DMS 273 treated with DMSO at 0.1 percent for 48 hours (cell line): ENCODE data around the gene GLI1.
"Not testable (repeated sequence)": the region's sequence is repeated elsewhere in the genome, so short reads cannot be mapped to it uniquely, and the experiment has no call there.

Source experiments
- DNase-seq: peaks from one replicate; lab custom pipeline; 2025; lab: John Stamatoyannopoulos, UW

GLI1 gene

DNA sequence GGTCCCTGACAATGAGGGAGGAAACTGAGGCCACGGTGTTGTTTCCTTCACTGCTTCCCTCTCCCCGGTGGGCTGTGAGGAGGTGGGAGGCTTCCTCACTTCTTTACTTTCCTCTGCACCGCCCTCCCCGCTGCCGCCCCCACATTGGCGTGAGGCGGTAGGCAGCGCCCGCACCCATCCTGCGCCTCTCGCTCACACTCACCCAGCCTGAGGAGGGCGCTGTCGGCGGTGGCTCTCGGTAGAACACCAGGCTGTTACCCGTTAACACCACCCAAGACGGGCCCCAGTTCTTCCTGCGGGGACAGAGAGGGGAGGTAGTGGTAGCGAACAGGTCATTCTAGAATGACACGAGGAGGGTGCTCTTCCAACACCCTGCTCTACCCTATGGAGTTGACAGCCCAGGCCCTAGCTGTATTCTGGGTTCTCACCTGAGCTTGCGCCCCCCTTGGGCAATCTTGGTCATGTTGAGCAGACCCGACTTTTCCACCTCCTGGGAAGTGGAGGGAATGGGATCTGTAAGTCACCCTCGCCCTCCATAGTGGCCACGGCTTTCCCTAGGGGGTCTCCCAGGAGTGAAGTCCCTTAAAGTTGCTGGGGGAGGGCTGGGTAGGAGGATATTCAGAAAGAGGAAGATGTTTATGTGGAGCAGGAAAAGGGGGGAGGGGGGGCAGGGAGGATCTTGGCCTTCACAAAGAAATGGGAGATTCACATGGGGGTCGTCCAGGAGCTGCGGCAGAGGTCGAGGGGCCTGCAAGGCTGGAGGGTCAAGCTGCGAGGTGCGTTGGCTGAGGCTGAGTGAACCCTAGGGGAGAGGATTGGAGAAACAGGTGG is 16.8 kb downstream of the GLI1 start:
- DNase-seq: no peak

DNA sequence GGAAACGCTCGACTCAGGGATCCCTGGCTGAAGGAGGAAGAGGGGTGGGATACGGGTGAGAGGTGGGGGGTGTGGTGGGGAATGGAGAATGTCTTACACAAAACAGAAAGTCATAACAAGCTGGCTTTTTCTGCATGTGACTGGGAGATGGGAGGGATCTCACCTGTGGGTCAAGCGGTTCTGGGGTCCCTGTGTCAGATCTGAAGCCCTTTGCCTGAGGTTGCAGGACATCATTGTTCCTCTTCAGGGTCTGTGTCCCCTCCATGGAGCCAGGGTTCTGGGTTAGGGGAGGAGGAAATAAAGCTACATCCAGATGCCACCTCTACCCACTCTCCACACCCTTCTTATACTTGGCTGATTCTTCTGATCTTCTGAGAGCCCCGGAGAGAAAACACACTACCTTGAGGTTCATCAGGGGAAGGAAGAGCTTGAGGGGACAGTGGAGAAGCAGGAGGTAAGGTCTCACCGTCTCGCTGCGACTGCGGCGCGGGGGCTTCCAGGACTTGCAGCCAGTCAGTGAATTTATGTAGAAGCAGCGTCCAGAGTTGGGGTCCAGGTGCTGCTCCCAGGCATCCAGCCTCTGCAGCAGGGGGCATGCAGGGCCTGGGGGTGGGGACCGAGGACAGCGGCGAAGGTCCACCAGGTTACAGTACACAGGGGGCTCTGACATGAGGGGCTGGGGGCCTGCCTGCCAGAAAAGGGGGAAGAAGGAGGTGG is 17.6 kb downstream of the GLI1 start:
- no peak for DNase-seq

DNA sequence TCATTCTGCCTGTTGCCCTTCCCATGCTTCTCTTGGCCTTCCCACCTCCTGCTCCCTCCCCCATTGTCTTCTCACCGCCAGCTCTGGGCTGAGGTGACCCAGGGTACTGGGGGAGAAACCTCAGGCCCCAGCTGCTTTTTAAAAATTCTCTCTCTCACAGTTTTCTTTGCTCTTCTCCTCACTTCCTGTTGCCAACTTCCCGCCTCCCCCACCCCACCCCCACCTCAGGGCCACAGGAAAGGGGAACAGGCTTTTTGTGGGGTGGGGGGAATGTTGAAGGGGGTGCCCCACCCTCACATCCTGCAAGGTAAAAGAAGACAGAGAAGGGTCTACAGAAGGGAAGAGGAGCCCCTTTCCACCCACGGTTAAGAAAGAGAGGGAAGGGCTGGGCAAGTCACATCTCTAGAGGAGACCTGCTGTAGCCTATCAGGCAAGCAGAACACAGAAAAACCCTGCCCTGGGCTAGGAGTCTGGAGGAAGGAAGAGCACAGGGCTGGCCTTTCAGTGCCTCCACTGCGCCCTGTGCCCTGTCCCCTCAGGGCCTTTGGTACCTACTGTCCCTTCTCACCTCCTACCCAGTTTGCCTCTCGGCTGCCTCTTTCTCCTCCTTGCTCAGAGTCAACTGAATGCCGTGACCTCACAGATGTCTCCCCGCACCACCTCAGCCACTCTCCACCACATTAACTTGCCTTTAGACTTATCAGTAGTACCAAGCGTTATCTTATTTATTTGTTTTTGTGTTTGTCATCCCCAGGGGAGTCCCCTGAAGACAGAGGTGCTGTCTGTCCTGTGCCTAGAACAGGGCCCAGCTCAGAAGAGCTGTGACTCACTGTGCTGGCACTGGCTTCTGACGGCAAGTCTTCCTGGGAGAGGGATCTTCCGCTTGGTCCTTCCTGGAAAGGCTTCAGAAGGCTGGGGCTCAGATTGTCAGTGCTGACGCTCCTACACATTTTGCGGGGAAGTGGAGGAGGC is 18.4 kb downstream of the GLI1 start:
- DNase-seq: no peak

DNA sequence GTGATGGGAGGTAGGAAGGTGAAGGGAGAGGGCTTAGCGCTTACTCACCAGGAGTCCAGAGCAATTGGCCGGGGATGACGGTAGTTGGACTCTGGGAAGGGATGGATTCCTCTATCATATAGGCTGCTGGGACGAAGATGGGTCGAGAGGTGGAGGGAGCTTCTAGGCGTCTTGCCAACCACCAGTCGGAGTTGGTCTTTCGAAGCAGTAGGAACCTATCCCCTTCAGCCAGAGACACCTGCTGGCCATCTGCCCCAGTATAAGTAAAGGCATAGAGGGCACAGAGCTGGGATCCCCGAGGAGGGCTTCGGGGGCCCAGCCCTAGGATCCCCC is 19.4 kb downstream of the GLI1 start:
- no peak for DNase-seq

DNA sequence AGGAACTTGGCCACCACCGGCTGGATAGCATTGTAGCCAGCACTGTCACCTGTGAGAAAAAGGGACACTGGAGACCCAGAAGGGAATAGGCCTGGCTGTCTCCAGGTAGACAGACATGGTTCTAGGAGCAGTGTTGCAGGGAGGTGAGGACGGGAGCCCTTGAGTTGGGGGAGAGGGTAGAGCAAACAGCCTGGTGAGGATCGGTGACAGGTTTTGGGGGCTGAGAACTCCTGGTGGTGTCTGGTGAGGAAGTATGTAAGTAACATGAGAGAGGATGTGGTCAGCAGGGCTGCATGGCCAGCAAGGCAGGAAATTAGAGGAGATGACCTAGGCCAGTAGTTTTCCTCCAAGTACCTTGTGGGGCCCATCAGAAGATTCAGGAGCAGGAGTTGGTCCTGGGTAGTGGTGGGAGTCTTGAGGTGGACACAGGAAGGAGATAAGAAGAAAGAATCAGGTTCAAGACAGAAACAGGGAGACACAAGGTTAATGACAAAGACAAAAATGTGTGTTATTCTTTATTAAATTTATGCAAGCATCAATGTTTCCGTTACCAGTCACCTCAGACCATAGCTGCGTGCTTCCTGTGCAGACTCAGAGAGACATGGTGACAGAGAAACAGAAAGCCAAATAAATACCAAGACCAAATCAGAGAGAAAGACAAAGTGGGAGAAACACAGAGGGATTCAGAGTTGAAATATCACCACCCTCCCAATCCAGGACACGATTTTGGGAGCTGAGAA is 20.0 kb downstream of the GLI1 start, which contains the start of gene ARHGAP9:
Gene ARHGAP9 (minus strand): TSS at position 491 of the 740 bp plus-strand sequence. CDS start 460 bp downstream, at position 31.
- DNase-seq: no peak

DNA sequence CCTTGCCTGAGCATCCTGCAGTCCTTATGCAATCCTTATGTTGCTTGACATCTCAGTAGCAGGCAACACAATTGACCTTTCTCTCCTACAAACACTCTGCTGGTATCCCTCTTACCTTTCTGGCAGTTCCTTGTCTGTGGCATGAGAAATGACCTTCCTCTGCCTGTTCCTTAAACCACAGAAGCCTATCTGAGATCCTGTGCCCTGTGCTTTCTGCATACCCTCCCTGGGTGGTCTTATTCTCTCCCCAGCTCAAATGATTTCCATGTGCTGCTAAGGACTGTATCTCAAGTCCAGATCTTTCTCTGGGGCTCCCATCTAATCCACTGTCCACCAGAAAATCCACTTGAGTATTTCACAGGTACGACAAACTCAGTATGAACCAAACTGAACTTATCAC is 22.1 kb downstream of the GLI1 start:
- DNase-seq: no peak

DNA sequence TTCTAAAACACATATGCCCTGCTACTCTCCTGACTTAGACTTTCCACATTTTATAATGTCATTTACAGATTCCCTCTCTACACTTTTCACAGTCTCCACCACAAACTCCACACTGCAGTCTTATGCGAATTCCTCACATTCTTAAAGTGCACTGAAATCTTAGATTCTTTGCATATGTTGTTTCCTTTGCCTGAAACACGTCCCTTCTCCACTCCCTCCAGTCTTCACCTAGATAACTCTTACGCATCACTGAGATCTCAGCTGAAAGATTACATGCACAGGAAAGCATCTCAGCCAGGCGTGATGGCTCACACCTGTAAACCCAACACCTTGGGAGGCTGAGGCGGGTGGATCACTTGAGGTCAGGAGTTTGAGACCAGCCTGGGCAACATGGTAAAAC is 23.9 kb downstream of the GLI1 start:
- DNase-seq: no peak

DNA sequence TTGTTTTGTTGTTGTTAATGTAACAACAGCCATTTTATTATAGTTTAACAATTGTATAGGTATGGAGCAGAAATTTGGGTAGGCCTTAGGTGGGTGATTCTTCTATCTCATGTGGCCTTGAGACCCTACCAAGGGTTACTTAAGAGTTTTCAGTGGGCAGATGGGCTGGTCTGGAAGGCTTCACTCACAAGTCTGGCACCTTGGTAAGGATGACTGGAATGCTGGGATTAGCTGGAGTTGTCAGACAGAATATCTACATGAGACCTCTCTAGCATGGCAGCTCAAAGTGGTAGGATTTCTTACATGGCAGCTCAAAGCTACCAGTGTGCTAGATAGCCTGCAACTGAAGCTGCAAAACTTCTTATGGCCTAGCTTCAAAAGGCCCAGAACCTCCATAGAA is 26.1 kb downstream of the GLI1 start:
- no peak for DNase-seq

DNA sequence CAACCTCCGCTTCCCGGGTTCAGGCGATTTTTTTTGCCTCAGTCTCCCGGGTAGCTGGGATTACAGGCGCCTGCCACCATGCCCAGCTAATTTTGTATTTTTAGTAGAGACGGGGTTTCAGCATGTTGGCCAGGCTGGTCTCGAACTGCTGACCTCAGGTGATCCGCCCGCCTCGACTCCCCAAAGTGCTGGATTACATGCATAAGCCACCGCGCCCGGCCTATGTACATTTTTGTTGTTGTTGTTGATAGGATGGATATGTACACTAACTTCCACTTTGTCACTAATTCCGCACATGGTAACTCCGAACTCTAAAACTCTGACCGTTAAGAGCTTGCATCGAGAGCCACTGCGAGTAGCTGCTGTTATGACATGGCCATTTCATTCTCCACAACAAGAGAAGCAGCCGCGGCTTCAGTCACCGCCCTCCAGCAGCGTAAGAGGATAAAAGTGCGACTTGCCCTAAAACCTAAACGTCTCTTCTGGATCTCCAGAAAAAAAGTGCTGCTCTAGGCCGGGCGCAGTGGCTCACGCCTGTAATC is 27.5 kb downstream of the GLI1 start:
- DNase-seq: no peak

DNA sequence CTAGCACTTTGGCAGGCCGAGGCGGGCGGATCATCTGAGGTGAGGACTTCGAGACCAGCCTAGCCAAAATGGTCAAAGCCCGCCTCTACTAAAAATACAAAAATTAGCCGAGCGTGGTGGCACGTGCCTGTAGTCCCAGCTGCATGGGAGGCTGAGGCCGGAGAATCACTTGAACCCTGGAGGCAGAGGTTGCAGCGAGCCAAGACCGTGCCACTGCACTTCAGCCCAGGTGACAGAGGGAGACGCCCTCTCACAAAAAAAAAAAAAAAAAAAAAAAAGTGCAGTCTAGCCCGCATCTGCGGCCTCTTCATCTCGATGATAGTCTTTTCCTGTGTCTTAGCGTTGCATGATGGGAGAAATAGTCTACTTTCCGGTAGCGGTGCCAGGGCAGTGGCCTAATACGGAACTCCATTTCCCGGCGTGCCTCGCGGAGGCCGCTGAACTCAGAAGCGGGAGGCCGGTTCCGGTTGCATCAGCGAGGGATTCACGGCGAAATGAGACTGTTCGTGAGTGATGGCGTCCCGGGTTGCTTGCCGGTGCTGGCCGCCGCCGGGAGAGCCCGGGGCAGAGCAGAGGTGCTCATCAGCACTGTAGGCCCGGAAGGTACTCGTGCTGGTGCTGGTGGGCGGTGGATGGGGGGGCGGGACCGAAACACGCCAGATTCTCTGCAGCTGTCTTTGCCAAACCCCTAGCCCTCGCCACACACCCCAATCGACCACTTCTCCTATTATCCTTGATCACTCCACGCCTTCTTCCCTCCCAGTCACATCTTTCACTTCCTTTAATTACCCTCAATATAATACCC is 28.2 kb downstream of the GLI1 start, which contains the start of gene MARS1:
Gene MARS1 (plus strand): TSS at position 472 of the 805 bp plus-strand sequence. CDS start 23 bp downstream, at position 495.
- peak; percentile 90 for DNase-seq

DNA sequence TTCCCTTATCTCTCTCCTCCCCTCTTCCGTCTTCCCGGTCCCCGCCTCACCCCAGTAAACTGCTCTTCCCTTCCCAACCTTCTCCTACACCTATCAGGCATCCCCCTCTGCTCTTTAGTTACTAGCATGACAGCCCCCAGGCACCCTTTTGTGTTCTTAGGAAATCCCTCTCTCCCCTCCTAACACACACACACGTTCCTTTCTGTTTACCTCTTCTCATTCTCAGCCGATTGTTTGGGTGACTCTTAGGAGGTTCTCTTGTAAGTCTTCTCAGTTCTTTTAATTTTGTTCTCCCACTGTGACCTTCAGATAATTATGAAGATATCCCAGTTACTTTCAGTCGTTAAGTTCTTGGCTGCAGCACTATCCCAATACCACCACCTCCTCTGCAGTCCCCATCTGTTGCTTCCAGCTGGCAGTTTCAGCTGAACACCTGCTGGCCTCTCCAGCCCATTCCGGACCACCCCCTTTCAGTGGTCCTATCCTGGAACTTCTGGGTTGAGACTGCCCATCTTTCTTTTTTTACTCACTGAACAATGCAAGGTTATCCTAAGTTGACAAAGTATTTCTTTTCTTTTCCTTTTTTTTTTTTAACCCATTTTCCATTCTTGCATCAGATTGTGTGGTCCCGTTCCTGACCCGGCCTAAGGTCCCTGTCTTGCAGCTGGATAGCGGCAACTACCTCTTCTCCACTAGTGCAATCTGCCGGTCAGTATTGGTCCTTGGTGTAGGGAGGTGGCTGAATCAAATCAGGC is 29.0 kb downstream of the GLI1 start:
- DNase-seq: peak; percentile 42

DNA sequence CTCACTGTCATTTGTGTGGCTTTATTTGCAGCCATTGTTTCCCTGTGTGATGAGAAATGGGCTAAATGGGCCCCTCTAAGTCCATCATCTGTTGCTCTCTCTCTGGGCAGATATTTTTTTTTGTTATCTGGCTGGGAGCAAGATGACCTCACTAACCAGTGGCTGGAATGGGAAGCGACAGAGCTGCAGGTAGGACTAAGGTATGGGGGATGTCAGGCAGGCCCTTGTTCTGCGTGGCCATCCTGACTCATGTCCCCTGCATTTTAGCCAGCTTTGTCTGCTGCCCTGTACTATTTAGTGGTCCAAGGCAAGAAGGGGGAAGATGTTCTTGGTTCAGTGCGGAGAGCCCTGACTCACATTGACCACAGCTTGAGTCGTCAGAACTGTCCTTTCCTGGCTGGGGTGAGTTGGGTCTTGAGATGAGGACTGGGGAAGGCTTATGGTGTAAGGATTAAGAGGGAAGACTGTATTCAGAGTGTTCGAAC is 29.6 kb downstream of the GLI1 start:
- no peak for DNase-seq

DNA sequence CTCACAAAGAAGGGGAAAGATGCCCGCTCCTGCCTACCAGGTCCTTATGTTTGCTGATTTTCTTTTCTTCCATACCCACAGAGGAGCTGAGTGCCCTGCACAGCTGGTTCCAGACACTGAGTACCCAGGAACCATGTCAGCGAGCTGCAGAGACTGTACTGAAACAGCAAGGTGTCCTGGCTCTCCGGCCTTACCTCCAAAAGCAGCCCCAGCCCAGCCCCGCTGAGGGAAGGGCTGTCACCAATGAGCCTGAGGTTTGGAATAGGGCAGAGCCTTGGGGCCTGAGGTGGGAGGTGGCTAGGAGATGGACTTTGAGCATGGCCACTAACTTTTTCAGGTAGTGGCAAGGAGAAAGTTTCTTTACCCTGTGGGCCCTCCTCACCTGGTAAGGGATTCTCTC is 30.5 kb downstream of the GLI1 start:
- no peak for DNase-seq

DNA sequence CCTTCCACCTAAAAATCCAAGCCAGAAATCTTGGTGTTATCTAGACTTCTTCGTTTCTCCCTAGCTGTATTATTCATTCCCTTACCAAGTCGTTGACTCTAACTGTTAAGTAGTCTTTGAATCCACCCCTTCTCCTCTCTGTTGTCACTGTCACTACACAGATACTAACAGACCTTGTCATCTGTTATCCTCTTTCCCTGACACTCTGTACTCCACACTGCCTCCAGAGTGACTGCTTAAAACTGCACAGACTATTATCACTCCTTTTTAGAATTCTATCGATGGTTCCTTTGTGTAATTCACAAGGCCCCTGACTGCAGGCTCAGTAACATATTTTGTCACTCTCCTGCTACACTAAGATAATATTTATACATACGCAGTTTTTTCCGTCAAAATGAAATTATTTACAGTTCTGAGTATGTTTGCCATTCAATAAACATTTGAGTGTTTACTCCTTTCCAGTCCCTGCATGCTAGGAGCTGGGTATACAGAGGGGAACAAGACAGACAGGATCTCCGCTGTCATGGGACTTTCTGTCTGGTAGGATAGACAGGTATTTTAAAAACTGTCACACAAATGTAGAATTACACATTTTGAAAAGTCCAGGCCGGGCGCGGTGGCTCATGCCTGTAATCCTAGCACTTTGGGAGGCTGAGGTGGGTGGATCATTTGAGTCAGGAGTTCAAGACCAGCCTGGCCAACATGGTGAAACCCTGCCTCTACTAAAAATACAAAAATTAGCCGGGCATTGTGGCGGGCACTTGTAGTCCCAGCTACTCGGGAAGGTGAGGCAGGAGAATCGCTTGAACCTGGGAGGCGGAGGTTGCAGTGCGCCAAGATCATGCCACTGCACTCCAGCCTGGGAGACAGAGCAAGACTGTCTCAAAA is 32.1 kb downstream of the GLI1 start:
- DNase-seq: no peak

DNA sequence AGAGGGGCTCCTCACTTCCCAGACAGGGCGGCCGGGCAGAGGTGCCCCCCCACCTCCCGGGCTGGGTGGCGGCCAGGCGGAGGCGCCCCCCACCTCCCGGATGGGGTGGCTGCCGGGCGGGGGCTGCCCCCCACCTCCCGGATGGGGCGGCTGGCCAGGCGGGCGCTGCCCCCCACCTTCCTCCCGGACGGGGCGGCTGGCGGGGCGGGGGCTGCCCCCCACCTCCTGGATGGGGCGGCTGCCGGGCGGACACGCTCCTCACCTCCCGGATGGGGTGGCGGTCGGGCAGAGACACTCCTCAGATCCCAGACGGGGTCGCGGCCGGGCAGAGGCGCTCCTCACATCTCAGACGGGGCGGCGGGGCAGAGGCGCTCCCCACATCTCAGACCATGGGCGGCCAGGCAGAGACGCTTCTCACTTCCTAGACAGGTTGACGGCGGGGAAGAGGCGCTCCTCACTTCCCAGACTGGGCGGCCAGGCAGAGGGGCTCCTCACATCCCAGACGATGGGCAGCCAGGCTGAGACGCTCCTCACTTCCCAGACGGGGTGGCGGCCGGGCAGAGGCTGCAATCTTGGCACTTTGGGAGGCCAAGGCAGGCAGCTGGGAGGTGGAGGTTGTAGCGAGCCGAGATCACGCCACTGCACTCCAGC is 35.6 kb downstream of the GLI1 start:
- not testable (repeated sequence) for DNase-seq

DNA sequence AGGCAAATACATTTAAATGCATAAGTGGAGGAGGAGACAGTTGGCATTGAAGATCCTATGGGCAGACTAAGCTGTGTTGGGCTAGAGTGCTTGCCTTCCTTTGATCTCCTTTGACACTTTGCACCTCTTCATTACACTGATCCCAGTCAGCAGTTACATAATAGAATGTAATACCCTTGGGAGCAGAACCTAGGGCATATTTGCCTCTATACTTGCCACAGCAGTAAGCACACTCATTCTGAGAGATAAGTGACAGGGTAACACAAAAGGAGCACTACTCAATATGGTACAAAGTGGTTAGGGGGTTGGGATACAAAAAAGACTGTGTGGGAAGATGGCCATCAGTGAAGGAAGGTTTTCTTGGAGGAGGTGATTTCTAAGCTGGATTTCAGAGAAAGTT is 37.2 kb downstream of the GLI1 start:
- no peak for DNase-seq

DNA sequence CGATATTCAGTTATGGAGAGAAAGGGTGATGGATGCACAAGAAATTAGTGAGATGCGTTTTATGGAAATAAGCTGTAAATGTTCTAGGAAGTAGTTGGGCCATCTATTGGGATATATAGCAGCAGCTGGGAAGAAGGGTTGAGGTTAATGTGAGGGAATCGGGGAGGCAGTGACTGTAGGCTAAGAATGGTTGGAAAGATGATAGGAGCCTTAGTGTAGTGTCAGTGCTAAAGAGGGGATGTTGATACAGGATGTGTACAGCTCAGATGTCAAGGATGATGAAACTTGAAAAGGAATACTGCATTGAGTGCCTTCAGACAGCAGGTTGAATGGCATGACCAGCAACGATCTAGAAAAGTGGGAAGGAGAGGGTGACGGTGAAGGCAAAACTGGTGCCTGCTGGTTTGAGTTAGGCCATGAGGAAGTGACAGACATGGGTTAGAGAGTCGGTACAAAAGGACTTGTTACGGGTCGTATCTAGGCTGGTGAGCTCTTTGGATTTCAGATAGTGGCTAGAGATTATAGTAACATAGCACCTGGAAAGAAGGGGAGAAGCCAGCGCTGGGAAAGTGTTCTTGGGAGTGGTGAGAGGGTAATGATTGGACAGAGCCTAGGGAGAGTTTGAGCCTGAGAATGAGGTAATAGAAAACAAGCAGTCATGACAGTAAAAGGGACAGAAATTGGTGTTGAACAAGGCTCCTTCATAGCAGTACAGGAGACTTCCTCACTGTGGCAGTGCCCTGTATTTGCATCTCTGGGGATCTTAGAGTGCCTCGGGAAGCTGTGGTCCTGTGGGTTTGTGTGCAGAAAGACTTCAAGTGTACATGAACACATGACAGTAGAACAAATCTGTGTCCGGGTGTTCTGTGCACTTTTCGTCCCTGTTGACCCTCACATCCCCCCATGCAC is 37.9 kb downstream of the GLI1 start:
- DNase-seq: no peak
